A204.1 (cell line): ENCODE data around the gene MYADM.
"Not testable (repeated sequence)": the region's sequence is repeated elsewhere in the genome, so short reads cannot be mapped to it uniquely, and the experiment has no call there.

Experiments
- FAIRE-seq: peaks from 2 replicates; lab custom pipeline; 2012; peaks lifted over from hg19 to GRCh38; lab: Jason Lieb, UNC

The MYADM gene

GRCh38 chr19:53868892-53869804, 1.5 kb downstream of the MYADM start:
- no peak for FAIRE-seq

- FAIRE-seq = not testable (repeated sequence)
These were observed 2.3 kb downstream of the MYADM start for GRCh38 chr19:53869805-53870484.

- FAIRE-seq = no peak
These were observed 2.8 kb downstream of the MYADM start for GRCh38 chr19:53870485-53870844.

- no peak for FAIRE-seq
These were observed 3.8 kb downstream of the MYADM start for GRCh38 chr19:53871454-53871853.

GRCh38 chr19:53872762-53873161, 5.1 kb downstream of the MYADM start:
- no peak for FAIRE-seq

- FAIRE-seq = no peak
These were observed 6.3 kb downstream of the MYADM start for GRCh38 chr19:53873773-53874605.

GRCh38 chr19:53874606-53874990, 6.9 kb downstream of the MYADM start:
- FAIRE-seq = no peak

- no peak for FAIRE-seq
These were observed 8.1 kb downstream of the MYADM start for GRCh38 chr19:53875602-53876325.

GRCh38 chr19:53876651-53877224, 9.1 kb downstream of the MYADM start:
- FAIRE-seq = no peak

- FAIRE-seq = no peak
These were observed 9.7 kb downstream of the MYADM start for GRCh38 chr19:53877361-53877766.

- no peak for FAIRE-seq
These were observed 11.1 kb downstream of the MYADM start for GRCh38 chr19:53878776-53879139.

GRCh38 chr19:53879140-53880081, 11.7 kb downstream of the MYADM start:
- peak; percentile 44 for FAIRE-seq

GRCh38 chr19:53880711-53881481, 13.2 kb downstream of the MYADM start:
- FAIRE-seq = no peak

- no peak for FAIRE-seq
These were observed 14.1 kb downstream of the MYADM start, which contains the start of gene PRKCG for GRCh38 chr19:53881482-53882390. Gene PRKCG (plus strand): TSS chr19:53882197. CDS start chr19:53882495, 298 bp downstream.

GRCh38 chr19:53882391-53883050, 14.8 kb downstream of the MYADM start:
- no peak for FAIRE-seq

GRCh38 chr19:53883231-53883661, 15.6 kb downstream of the MYADM start:
- no peak for FAIRE-seq

GRCh38 chr19:53883741-53884140, 16.1 kb downstream of the MYADM start:
- no peak for FAIRE-seq

- no peak for FAIRE-seq
These were observed 16.6 kb downstream of the MYADM start for GRCh38 chr19:53884256-53884655.
